ENCODE results near the gene SMAD2. TPM values are rescaled to one million over a fixed set of nuclear protein-coding genes. Genes with fewer than 3 reads are reported as not detected.

SMAD2 gene
- total and polyA plus RNA-seq, 9 of the 15 experiments (the other 6 are each of a cell fraction or from before 2014, with no cell fraction given): 9.2 to 49.6 (median 33.7) TPM

DNA sequence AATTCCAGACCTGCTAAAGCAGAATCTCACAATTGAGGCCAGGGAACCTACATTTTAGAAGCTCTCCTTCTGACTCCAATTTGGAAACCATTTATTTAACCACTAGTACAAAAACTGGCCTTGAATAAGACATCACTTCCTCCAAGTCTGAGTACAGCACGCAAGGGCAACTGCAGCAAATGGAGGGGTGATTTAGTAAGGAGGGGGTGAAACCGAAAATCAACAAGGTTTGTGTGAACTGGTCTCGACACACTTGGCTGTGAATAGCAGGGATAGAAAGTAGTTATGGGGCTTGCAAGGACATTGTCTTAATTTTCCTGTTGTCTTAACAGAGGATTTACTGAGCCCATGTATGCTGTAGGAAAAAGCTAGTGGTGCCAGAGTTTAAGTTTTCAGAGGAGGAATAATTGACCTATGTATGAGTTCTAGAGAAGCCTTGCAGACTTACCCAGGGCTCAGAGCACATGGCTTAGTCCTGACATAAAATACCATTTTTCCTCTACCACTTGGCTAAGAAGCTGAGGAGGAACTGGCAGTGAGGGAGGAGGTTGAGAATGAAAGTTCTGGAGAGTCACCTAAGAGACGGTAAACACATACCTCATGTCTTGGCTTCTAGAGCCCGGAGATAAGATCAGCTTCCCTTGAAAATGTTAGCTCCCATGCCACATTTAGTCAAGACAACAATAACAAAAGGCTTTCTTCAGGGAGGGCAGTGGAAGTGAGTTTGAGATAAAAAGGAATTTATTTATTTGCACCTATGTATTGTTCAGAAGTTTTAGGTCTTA lies 114.8 kb downstream of the SMAD2 start:
- intact Hi-C loops (cut with micrococcal nuclease) (no loop called here), in situ Hi-C loops (cut with MboI) (no loop called here)
- no TSS peak for BruUV-seq (replicated peaks)
- no peak overlapping the region for H2AFZ ChIP-seq (ENCODE audit: low read depth, low read length)
- no peak overlapping the region for H3K4me3 ChIP-seq
- ATAC-seq: peak; percentile 59; the same call in 2 of the 3 replicates
- ChIA-PET CTCF (ENCODE audit: low intra/inter-chr PET ratio) (no interaction called here), POLR2A (interaction anchor here (0.9 kb wide), 1 partner anchor 33 kb away, joined by 3 read pairs; no protein-coding TSS in a partner anchor)
- no peak overlapping the region for H3K27ac ChIP-seq (ENCODE audit: extremely low read depth, low read depth, low read length)
- no peak for TF ChIP-seq CBFA2T2 (conservative IDR thresholded peaks at IDR 0.05)
- TF ChIP-seq ZNF75A (CRISPR knock-in tag; IDR thresholded peaks at IDR 0.05): no peak
- TF ChIP-seq KLF13 (tag; IDR thresholded peaks at IDR 0.05; ENCODE audit: borderline replicate concordance, low read depth): no peak
- peak; percentile 86 for TF ChIP-seq FOXJ2 (tag; IDR thresholded peaks at IDR 0.05)
- TF ChIP-seq ZNF124 (CRISPR knock-in tag; IDR thresholded peaks at IDR 0.05): no peak
- H3K9ac ChIP-seq (ENCODE audit: insufficient read depth in 1 of 2, low read depth in 2 of 2, low read length in 2 of 2): no peak overlapping the region
- no peaks in the 10 kb centered on the region for H3K4me1 ChIP-seq (replicated peaks in 1 of 2; ENCODE audit: control insufficient read depth in 2 of 2, insufficient read depth in 2 of 2, low read length in 2 of 2)
- FAIRE-seq: no peak
- H3K9me1 ChIP-seq (ENCODE audit: control insufficient read depth, insufficient read depth, low read length): no peaks in the 10 kb centered on the region
- no peaks in the 10 kb centered on the region for H3K27me3 ChIP-seq (ENCODE audit: control insufficient read depth in 2 of 2, insufficient read depth in 2 of 2, low read length in 2 of 2)
- H3K36me3 ChIP-seq (ENCODE audit: control insufficient read depth, insufficient read depth, low read length): no peaks in the 10 kb centered on the region
- no peaks in the 10 kb centered on the region for H3K9me3 ChIP-seq (replicated peaks; ENCODE audit: control insufficient read depth, insufficient read depth, low read depth, low read length)
- H3K4me2 ChIP-seq (ENCODE audit: insufficient read depth, low read length): no peak overlapping the region
- no peaks in the 10 kb centered on the region for H3K79me2 ChIP-seq (ENCODE audit: control insufficient read depth, insufficient read depth, low read length)
- WGBS (ENCODE audit: insufficient coverage, low coverage, missing lambda C conversion rate): 52% methylated on average over 5 of the region's 5 CpGs
- peak; percentile 12 to 15 (median 13) for DNase-seq (ENCODE audit: extremely low read depth in 1 of 4, low spot score in 3 of 4)
- H4K20me1 ChIP-seq (replicated peaks; ENCODE audit: control insufficient read depth, insufficient read depth, low read length): no peaks in the 10 kb centered on the region

DNA sequence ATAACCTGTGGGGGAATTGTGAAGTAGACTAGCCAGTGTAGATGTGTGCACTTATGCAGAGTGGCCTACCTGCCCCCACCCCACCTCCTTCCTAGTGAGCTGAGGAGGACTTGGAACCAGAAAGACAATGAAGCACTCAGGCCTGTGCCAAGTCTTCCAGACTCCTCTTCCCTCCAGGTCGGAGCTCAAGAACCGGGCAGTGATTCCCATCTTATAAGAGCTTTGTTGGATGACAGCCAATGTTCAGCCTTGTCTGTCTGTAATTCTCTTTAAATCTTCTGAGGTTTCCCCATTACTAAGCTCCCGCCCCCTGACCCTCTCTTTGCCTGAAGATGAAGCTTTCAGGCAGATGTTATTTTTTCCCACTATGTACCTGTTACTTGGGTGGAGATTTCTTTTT lies 121.0 kb downstream of the SMAD2 start:
- POLR2A ChIA-PET: no interaction called here
- Histone ChIP-seq H3K4me3 (no peak overlapping the region), H2AFZ (ENCODE audit: low read depth, low read length) (no peak overlapping the region), H3K9me3 (replicated peaks; ENCODE audit: control insufficient read depth, insufficient read depth, low read depth, low read length) (no peaks in the 10 kb centered on the region), H3K79me2 (ENCODE audit: control insufficient read depth, insufficient read depth, low read length) (no peaks in the 10 kb centered on the region), H3K9ac (ENCODE audit: insufficient read depth in 1 of 2, low read depth in 2 of 2, low read length in 2 of 2) (no peak overlapping the region), H3K27me3 (ENCODE audit: control insufficient read depth in 2 of 2, insufficient read depth in 2 of 2, low read length in 2 of 2) (no peaks in the 10 kb centered on the region; a peak in 1 of 5 replicates), H3K9me1 (ENCODE audit: control insufficient read depth, insufficient read depth, low read length) (no peaks in the 10 kb centered on the region), H3K27ac (ENCODE audit: extremely low read depth, low read depth, low read length) (no peak overlapping the region), H3K4me2 (ENCODE audit: insufficient read depth, low read length) (no peak overlapping the region), H4K20me1 (replicated peaks; ENCODE audit: control insufficient read depth, insufficient read depth, low read length) (no peaks in the 10 kb centered on the region), H3K36me3 (ENCODE audit: control insufficient read depth, insufficient read depth, low read length) (no peaks in the 10 kb centered on the region), H3K4me1 (replicated peaks in 1 of 2; ENCODE audit: control insufficient read depth in 2 of 2, insufficient read depth in 2 of 2, low read length in 2 of 2) (no peaks in the 10 kb centered on the region)
- in situ Hi-C loops (cut with MboI): no loop called here
- BruUV-seq (replicated peaks): no TSS peak
- FAIRE-seq (no peak), ATAC-seq (no peak), DNase-seq (ENCODE audit: extremely low read depth in 1 of 4, low spot score in 3 of 4) (no peak)
- CTCF ChIA-PET (ENCODE audit: low intra/inter-chr PET ratio): no interaction called here
- intact Hi-C loops (cut with micrococcal nuclease): no loop called here
- 4% methylated on average over 3 of the region's 3 CpGs for WGBS (ENCODE audit: insufficient coverage, low coverage, missing lambda C conversion rate)
- TF ChIP-seq, protein P1, sequence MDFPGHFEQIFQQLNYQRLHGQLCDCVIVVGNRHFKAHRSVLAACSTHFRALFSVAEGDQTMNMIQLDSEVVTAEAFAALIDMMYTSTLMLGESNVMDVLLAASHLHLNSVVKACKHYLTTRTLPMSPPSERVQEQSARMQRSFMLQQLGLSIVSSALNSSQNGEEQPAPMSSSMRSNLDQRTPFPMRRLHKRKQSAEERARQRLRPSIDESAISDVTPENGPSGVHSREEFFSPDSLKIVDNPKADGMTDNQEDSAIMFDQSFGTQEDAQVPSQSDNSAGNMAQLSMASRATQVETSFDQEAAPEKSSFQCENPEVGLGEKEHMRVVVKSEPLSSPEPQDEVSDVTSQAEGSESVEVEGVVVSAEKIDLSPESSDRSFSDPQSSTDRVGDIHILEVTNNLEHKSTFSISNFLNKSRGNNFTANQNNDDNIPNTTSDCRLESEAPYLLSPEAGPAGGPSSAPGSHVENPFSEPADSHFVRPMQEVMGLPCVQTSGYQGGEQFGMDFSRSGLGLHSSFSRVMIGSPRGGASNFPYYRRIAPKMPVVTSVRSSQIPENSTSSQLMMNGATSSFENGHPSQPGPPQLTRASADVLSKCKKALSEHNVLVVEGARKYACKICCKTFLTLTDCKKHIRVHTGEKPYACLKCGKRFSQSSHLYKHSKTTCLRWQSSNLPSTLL (IDR thresholded peaks at IDR 0.05): no peak
- TF ChIP-seq ZBTB17 (CRISPR knock-in tag; IDR thresholded peaks at IDR 0.05) (no peak), SRSF3 (IDR thresholded peaks at IDR 0.05; ENCODE audit: insufficient read depth, low read length) (no peak), FOXA1 (IDR thresholded peaks at IDR 0.05; ENCODE audit: borderline replicate concordance) (no peak), TEAD1 (CRISPR knock-in tag; IDR thresholded peaks at IDR 0.05) (no peak), TBL1XR1 (IDR thresholded peaks at IDR 0.05; ENCODE audit: low read length in 2 of 2) (no peak), MAZ (CRISPR knock-in tag; conservative IDR thresholded peaks at IDR 0.05 in 1 of 2, IDR thresholded peaks at IDR 0.05 in 1 of 2) (no peak)
- TF ChIP-seq, protein P2, sequence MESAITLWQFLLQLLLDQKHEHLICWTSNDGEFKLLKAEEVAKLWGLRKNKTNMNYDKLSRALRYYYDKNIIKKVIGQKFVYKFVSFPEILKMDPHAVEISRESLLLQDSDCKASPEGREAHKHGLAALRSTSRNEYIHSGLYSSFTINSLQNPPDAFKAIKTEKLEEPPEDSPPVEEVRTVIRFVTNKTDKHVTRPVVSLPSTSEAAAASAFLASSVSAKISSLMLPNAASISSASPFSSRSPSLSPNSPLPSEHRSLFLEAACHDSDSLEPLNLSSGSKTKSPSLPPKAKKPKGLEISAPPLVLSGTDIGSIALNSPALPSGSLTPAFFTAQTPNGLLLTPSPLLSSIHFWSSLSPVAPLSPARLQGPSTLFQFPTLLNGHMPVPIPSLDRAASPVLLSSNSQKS (CRISPR knock-in tag; IDR thresholded peaks at IDR 0.05): no peak
